GDM1 (cell line): ENCODE data around the gene PPHLN1.

Experiments
- DNase-seq: peaks from one replicate; lab custom pipeline; 2025; lab: John Stamatoyannopoulos, UW

PPHLN1 gene

DNA sequence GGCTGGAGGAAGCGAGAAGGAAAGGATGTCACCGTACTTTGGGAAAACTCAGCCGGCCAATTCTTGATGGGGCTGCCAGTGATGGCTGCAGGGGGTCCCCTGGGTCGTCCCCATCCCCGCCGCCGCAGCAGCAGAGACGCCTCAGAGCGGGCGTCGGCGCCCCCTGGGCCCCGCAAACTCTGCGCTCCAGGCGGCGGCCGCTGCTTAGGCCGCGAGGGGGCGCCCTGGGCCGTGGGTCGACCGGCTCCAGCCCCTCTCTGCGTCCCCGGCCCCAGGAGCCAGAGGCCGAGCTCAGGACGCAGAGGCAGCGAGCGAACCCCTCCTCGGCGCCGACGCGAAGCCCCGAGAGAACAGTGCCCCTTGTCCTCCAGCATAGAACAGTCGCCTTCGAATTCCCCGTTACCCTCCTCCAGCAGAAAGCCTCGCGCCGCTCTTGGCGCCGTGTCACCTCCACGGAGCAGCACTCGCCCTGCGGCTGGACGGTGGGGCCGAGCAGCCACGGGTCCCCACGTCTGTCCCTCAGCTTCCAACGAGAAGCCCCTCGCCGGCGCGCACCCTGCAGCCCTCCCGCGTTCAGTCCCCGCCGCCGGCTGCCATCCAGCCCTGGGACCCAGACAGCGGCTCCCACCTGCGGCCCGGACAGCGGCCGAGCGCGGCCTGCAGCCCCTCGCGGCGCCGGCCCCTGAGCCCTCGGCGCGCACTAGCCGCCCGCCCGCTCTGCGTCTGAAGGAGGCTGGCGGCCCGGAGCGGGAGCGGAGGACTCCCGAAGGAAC, 157.0 kb downstream of the PPHLN1 start:
- peak; percentile 26 for DNase-seq

DNA sequence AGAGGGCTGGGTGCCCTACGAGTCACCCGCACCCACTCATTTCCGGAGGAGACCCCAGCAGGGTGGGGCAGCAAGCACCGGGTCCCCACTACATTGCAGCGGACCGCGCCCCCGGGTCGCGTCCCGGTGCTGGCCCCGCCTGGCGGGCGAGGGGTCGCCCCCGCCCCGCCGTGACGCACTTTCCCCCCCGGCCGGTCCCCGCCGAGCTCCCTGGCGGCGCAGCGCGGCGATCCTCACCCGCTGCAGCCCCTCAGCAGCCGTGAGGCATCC, 157.5 kb downstream of the PPHLN1 start:
- no peak for DNase-seq

DNA sequence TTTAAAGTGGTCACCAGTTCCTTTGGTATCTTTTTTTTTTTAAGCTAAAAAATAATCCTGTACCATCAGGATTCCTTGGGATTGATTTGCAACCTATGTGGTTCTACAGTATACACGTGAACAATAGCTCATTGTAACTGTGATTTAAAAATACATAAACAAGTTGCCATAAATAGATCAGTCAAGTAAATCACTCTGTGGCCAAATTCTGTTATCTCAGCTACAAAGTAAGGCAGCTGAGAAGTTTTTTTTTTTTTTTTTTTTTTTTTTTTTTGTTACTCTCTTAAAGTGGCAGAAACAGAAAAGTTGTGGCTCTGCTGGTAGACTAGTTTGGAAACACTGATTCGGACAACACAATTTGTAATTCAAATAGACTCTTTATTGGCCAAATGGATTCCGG, 159.0 kb downstream of the PPHLN1 start:
- no peak for DNase-seq

DNA sequence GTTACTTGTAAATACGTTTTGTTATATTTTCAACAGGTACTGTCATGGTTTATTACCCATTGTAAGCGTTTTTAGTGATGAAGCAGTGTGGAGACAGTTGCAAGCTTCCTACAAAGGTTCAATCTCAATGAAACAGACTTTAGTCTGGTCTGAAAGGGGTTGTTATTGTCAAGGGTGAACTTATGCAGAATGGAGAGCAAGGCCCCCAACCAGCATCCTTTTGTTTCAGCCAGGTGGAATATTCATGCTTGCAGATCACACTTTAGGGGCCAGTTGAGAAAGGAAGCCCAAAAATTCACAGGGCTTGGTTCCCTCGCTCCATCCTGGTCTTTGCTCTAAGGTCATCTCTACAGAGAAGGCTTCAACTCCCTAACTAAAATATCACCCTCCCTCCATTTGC, 159.9 kb downstream of the PPHLN1 start:
- no peak for DNase-seq

DNA sequence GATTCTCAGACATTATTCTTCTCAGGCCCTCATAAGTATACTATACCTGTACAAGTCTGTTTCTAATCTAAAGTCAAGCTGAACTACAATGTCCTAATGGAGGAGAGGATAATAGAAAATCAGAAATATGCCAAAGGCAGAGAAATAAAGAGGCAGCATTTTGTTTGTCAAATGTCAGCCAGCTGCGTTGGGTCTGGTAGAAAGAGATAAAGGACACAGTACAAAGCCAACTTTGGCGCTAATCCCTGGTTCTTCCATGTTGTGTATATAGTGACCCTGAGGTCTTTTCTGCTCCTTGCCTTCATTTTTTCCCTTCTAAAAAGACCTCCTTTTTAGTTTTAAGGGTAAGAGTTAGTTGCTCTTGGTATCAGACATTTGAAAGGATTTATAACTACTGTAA, 160.4 kb downstream of the PPHLN1 start:
- DNase-seq = no peak

DNA sequence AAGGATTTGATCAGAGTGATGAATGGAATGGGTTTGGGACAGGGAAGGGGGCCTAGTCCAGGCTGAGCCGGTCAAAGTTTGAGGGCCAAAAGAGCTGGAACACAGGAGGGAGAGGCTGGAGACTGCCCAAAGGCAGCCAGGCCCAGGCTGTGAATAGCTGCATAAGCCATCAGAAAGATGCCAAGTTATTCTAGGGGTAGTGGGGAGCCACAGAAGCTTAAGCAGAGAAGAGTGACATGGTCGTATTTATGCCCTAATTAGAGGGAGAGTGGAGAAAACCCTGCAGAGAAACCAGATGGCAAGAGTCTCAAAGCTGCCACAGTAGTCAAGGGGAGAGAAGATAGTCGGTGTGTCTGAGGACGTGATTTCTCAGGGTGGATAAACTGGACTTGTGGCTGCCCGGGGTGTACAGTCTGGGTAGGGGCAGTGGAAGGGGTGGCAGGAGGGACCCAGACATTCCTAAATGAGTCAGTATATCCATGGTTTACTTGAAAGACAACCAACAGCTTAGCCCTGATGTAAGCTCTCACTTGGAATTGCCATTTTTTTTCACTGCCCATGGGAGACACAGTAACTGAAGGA, 164.4 kb downstream of the PPHLN1 start:
- no peak for DNase-seq
